SK-N-SH (cell line): ENCODE data around the gene GH2.
"Not testable (repeated sequence)": the region's sequence is repeated elsewhere in the genome, so short reads cannot be mapped to it uniquely, and the experiment has no call there.

Source experiments
- EZH2phosphoT487 ChIP-seq: fragments of 200-600 bp; sonication (generic); IDR thresholded peaks from 2 replicates; pipeline ENCODE4 v1.6.1; 2017; ENCODE audit warnings: low read depth, mixed run types, mild to moderate bottlenecking, antibody characterized with exemption, moderate library complexity, borderline replicate concordance
- FOSL2 ChIP-seq: IDR thresholded peaks from 2 replicates; pipeline ENCODE4 v1.4.0; 2012; ENCODE audit warnings: low read depth, mild to moderate bottlenecking, moderate library complexity, borderline replicate concordance
- FOXJ3 ChIP-seq: sonication (generic); formaldehyde crosslinking; IDR thresholded peaks from 2 replicates; pipeline ENCODE4 v1.5.1; 2020; ENCODE audit warnings: mild to moderate bottlenecking, missing genetic modification reagents
- GABPA ChIP-seq: IDR thresholded peaks from 2 replicates; pipeline ENCODE4 v1.4.0; 2012; ENCODE audit warnings: low read depth, mild to moderate bottlenecking
- RAD21 ChIP-seq: IDR thresholded peaks from 2 replicates; pipeline ENCODE4 v1.6.1; 2012; ENCODE audit warnings: mild to moderate bottlenecking, low read length
- RFX5 ChIP-seq: IDR thresholded peaks from 2 replicates; pipeline ENCODE4 v1.6.1; 2012; ENCODE audit warnings: mild to moderate bottlenecking, improper control_type of control experiment, low read length
- SIN3A ChIP-seq: IDR thresholded peaks from 2 replicates; pipeline ENCODE4 v1.6.1; 2012; ENCODE audit warnings: low read depth, mild to moderate bottlenecking, low read length, moderate library complexity, borderline replicate concordance
- SMC3 ChIP-seq: IDR thresholded peaks from 2 replicates; pipeline ENCODE4 v1.6.1; 2012; ENCODE audit warnings: low read depth, low read length, improper control_type of control experiment
- TCF12 ChIP-seq: IDR thresholded peaks from 2 replicates; pipeline ENCODE4 v1.4.0; 2012
- YY1 ChIP-seq: IDR thresholded peaks from 2 replicates; pipeline ENCODE4 v1.4.0; 2012; ENCODE audit warnings: low read depth, mild to moderate bottlenecking
- TF ChIP-seq, protein P1 (sequence below): fragments of 200-600 bp; sonication (generic); IDR thresholded peaks from 2 replicates; pipeline ENCODE4 v1.6.1; 2017; ENCODE audit warnings: antibody characterized with exemption, mild to moderate bottlenecking, moderate library complexity
- TF ChIP-seq, protein P2 (sequence below): IDR thresholded peaks from 2 replicates; pipeline ENCODE4; 2012
- TF ChIP-seq, protein P3 (sequence below): IDR thresholded peaks from 2 replicates; pipeline ENCODE4 v1.4.0; 2012; ENCODE audit warnings: low read depth, borderline replicate concordance
- TF ChIP-seq, protein P4 (sequence below): fragments of 150-350 bp; IDR thresholded peaks from 2 replicates; pipeline ENCODE4 v1.6.1; 2017; ENCODE audit warnings: antibody characterized with exemption, low read length, low read depth, borderline replicate concordance

DNA sequence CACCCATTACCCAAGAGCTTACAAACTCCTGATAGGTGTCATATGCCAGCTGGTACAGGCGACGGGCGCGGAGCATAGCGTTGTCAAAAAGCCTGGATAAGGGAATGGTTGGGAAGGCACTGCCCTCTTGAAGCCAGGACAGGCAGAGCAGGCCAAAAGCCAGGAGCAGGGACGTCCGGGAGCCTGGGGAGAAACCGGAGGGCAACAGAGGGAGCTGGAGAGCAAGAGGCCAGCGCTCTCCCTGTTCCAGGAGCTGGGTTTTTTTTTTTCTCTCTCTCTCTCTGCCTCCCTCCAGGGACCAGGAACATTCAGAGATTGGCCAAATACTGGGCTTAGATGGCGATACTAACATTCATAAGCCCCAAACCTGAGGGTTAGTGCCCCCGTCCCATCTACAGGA, 407 bp downstream of the GH2 start:
- TF ChIP-seq FOSL2; RFX5; SMC3; YY1; RAD21; SIN3A; EZH2phosphoT487; FOXJ3 (CRISPR knock-in tag); GABPA; TCF12: not testable (repeated sequence)
- TF ChIP-seq, protein P1, sequence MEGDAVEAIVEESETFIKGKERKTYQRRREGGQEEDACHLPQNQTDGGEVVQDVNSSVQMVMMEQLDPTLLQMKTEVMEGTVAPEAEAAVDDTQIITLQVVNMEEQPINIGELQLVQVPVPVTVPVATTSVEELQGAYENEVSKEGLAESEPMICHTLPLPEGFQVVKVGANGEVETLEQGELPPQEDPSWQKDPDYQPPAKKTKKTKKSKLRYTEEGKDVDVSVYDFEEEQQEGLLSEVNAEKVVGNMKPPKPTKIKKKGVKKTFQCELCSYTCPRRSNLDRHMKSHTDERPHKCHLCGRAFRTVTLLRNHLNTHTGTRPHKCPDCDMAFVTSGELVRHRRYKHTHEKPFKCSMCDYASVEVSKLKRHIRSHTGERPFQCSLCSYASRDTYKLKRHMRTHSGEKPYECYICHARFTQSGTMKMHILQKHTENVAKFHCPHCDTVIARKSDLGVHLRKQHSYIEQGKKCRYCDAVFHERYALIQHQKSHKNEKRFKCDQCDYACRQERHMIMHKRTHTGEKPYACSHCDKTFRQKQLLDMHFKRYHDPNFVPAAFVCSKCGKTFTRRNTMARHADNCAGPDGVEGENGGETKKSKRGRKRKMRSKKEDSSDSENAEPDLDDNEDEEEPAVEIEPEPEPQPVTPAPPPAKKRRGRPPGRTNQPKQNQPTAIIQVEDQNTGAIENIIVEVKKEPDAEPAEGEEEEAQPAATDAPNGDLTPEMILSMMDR = not testable (repeated sequence)
- TF ChIP-seq, protein P2, sequence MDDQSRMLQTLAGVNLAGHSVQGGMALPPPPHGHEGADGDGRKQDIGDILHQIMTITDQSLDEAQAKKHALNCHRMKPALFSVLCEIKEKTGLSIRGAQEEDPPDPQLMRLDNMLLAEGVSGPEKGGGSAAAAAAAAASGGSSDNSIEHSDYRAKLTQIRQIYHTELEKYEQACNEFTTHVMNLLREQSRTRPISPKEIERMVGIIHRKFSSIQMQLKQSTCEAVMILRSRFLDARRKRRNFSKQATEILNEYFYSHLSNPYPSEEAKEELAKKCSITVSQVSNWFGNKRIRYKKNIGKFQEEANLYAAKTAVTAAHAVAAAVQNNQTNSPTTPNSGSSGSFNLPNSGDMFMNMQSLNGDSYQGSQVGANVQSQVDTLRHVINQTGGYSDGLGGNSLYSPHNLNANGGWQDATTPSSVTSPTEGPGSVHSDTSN = not testable (repeated sequence)
- TF ChIP-seq, protein P3, sequence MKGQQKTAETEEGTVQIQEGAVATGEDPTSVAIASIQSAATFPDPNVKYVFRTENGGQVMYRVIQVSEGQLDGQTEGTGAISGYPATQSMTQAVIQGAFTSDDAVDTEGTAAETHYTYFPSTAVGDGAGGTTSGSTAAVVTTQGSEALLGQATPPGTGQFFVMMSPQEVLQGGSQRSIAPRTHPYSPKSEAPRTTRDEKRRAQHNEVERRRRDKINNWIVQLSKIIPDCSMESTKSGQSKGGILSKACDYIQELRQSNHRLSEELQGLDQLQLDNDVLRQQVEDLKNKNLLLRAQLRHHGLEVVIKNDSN = not testable (repeated sequence)
- TF ChIP-seq, protein P4, sequence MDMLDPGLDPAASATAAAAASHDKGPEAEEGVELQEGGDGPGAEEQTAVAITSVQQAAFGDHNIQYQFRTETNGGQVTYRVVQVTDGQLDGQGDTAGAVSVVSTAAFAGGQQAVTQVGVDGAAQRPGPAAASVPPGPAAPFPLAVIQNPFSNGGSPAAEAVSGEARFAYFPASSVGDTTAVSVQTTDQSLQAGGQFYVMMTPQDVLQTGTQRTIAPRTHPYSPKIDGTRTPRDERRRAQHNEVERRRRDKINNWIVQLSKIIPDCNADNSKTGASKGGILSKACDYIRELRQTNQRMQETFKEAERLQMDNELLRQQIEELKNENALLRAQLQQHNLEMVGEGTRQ = not testable (repeated sequence)
